Trophoblast cell (in vitro differentiated cells and primary cell): ENCODE measurements around the gene ADAMTS12. TPM values are rescaled to one million over a fixed set of nuclear protein-coding genes. Genes with fewer than 3 reads are reported as not detected.

Experiments used
- DNase-seq, 2 donors: peaks; one replicate each; pipeline ENCODE4 v3.0.0-alpha.2; 2016
- H2AFZ ChIP-seq: 2 replicates; pipeline ENCODE4 v1.6.1; 2013; ENCODE audit warnings: low read length, moderate library complexity, mild to moderate bottlenecking; ENCODE audit not compliant: insufficient read depth, poor library complexity
- H2AK5ac ChIP-seq: 2 replicates; pipeline ENCODE4 v1.6.1; 2013; ENCODE audit warnings: mild to moderate bottlenecking, low read length
- H2BK120ac ChIP-seq: 2 replicates; pipeline ENCODE4 v1.6.1; 2013; ENCODE audit warnings: low read length, mild to moderate bottlenecking, moderate library complexity; ENCODE audit not compliant: insufficient read depth, poor library complexity
- H2BK12ac ChIP-seq: 2 replicates; pipeline ENCODE4 v1.6.1; 2013; ENCODE audit warnings: mild to moderate bottlenecking, low read length, moderate library complexity
- H2BK5ac ChIP-seq: 2 replicates; pipeline ENCODE4 v1.6.1; 2013; ENCODE audit warnings: low read length, low read depth, moderate library complexity, mild to moderate bottlenecking; ENCODE audit not compliant: poor library complexity
- H3K14ac ChIP-seq: 2 replicates; pipeline ENCODE4 v1.6.1; 2013; ENCODE audit warnings: mild to moderate bottlenecking, low read length
- H3K18ac ChIP-seq: 2 replicates; pipeline ENCODE4 v1.6.1; 2013; ENCODE audit warnings: mild to moderate bottlenecking, low read length
- H3K23ac ChIP-seq: 2 replicates; pipeline ENCODE4 v1.6.1; 2013; ENCODE audit warnings: low read length
- H3K27ac ChIP-seq: 2 replicates; pipeline ENCODE4 v1.5.1; 2013; ENCODE audit warnings: low read depth, mild to moderate bottlenecking, inconsistent platforms, low read length, moderate library complexity
- H3K27me3 ChIP-seq: 2 replicates; pipeline ENCODE4 v1.6.1; 2013; ENCODE audit warnings: inconsistent platforms, mild to moderate bottlenecking, low read length, moderate library complexity; ENCODE audit not compliant: insufficient read depth
- H3K36me3 ChIP-seq, 2 experiments: 1 replicate in 1 of 2; 2 replicates in 1 of 2; pipeline ENCODE4 v1.6.1; 2013; ENCODE audit warnings: low read length in 2 of 2, mild to moderate bottlenecking in 2 of 2, moderate library complexity in 1 of 2; ENCODE audit not compliant: insufficient read depth in 2 of 2, control insufficient read depth in 1 of 2
- H3K4ac ChIP-seq: 2 replicates; pipeline ENCODE4 v1.6.1; 2013; ENCODE audit warnings: low read depth, mild to moderate bottlenecking, low read length, moderate library complexity
- H3K4me1 ChIP-seq, 2 experiments: 1 replicate in 1 of 2; 2 replicates in 1 of 2; pipeline ENCODE4 v1.6.1; 2013; ENCODE audit warnings: low read length in 2 of 2, mild to moderate bottlenecking in 2 of 2, moderate library complexity in 1 of 2; ENCODE audit not compliant: insufficient read depth in 2 of 2, control insufficient read depth in 1 of 2
- H3K4me2 ChIP-seq: 2 replicates; pipeline ENCODE4 v1.6.1; 2013; ENCODE audit warnings: inconsistent platforms, mild to moderate bottlenecking, low read length, moderate library complexity
- H3K4me3 ChIP-seq: 2 replicates; pipeline ENCODE4 v1.5.1; 2013; ENCODE audit warnings: mild to moderate bottlenecking, low read depth, low read length, inconsistent platforms
- H3K79me1 ChIP-seq: one replicate; pipeline ENCODE4 v1.6.1; 2013; ENCODE audit warnings: low read length
- H3K79me2 ChIP-seq: 2 replicates; pipeline ENCODE4 v1.6.1; 2013; ENCODE audit warnings: low read length, mild to moderate bottlenecking; ENCODE audit not compliant: control insufficient read depth, insufficient read depth, poor library complexity
- H3K9ac ChIP-seq: 2 replicates; pipeline ENCODE4 v1.6.1; 2013; ENCODE audit warnings: mild to moderate bottlenecking, low read length
- H3K9me3 ChIP-seq: 2 replicates; pipeline ENCODE4 v1.6.1; 2013; ENCODE audit warnings: low read depth, mild to moderate bottlenecking, control low read depth, inconsistent platforms, low read length; ENCODE audit not compliant: insufficient read depth
- H4K12ac ChIP-seq: 2 replicates; pipeline ENCODE4 v1.6.1; 2013; ENCODE audit warnings: low read depth, mild to moderate bottlenecking, low read length, moderate library complexity
- H4K8ac ChIP-seq: 2 replicates; pipeline ENCODE4 v1.6.1; 2013; ENCODE audit warnings: low read depth, mild to moderate bottlenecking, low read length, moderate library complexity
- H4K91ac ChIP-seq: one replicate; pipeline ENCODE4 v1.6.1; 2013; ENCODE audit warnings: low read depth, mild to moderate bottlenecking, low read length, moderate library complexity
- WGBS: extraction: QIAGEN DNeasy Blood & Tissue Kit; methylation state at CpG from one replicate; pipeline ENCODE4 v1.1.7; 2013; ENCODE audit warnings: missing lambda C conversion rate; ENCODE audit not compliant: insufficient read length, insufficient coverage; ENCODE audit errors: extremely low coverage; 5-methylcytosine and 5-hydroxymethylcytosine counted together
- polyA plus RNA-seq: library from polyadenylated mRNA; stranded (reverse); fragments of 200-250 nt; gene quantifications from 2 replicates; pipeline ENCODE4 v1.2.3, GENCODE V29; 2013

ADAMTS12 gene
- polyA plus RNA-seq: 4.7 and 4.8 TPM in 2 replicates

- Histone ChIP-seq H3K9me3 (no peaks in the 10 kb centered on the region), H2BK12ac (peak within 1 kb of the TSS; percentile 18), H2BK5ac (peak within 1 kb of the TSS; percentile 66), H3K79me1 (peaks cover 6% of the 10 kb centered on the region), H3K79me2 (no peaks in the 10 kb centered on the region), H3K18ac (no peak within 1 kb of the TSS), H2AK5ac (no peak within 1 kb of the TSS), H3K4me3 (peak within 1 kb of the TSS; percentile 65), H4K91ac (peak within 1 kb of the TSS; percentile 63), H4K12ac (peak within 1 kb of the TSS; percentile 22), H3K4ac (no peak within 1 kb of the TSS), H2AFZ (peak within 1 kb of the TSS; percentile 75), H3K9ac (peak within 1 kb of the TSS; percentile 30), H3K23ac (no peak within 1 kb of the TSS), H3K36me3 (no peaks in the 10 kb centered on the region), H4K8ac (peak within 1 kb of the TSS; percentile 22), H3K4me2 (peak within 1 kb of the TSS; percentile 71), H3K27ac (peak within 1 kb of the TSS; percentile 64), H2BK120ac (peak within 1 kb of the TSS; percentile 15), H3K14ac (peak within 1 kb of the TSS; percentile 36), H3K4me1 (peaks cover 6 to 13% of the 10 kb centered on the region in 2 experiments), H3K27me3 (no peaks in the 10 kb centered on the region)
- WGBS: no CpG with 5 or more reads among the region's 45 CpGs
- no peak for DNase-seq
Observed at GRCh38 chr5:33891788-33892619, at the start of gene ADAMTS12. Gene ADAMTS12, minus strand, starts transcription at chr5:33891990. Its CDS starts 134 bp downstream, at chr5:33891856.

- Histone ChIP-seq H3K27me3 (no peaks in the 10 kb centered on the region), H2AFZ (no peak overlapping the region), H3K4me1 (peaks cover 3% of the 10 kb centered on the region in 2 experiments), H3K27ac (no peak overlapping the region), H3K14ac (no peak overlapping the region), H3K79me1 (no peaks in the 10 kb centered on the region), H3K4ac (no peak overlapping the region), H3K9me3 (peaks cover 5% of the 10 kb centered on the region), H2BK12ac (no peak overlapping the region), H4K12ac (no peak overlapping the region), H3K9ac (no peak overlapping the region), H4K91ac (no peak overlapping the region), H2AK5ac (no peak overlapping the region), H2BK5ac (no peak overlapping the region), H3K18ac (no peak overlapping the region), H4K8ac (no peak overlapping the region), H3K4me3 (no peak overlapping the region), H2BK120ac (no peak overlapping the region), H3K79me2 (no peaks in the 10 kb centered on the region), H3K36me3 (no peaks in the 10 kb centered on the region), H3K4me2 (no peak overlapping the region), H3K23ac (no peak overlapping the region)
- no peak for DNase-seq
- no CpG with 5 or more reads among the region's 5 CpGs for WGBS
Observed at GRCh38 chr5:33941090-33941489, 49.3 kb upstream of the ADAMTS12 start.

- Histone ChIP-seq H3K79me1 (no peaks in the 10 kb centered on the region), H3K79me2 (no peaks in the 10 kb centered on the region), H3K36me3 (no peaks in the 10 kb centered on the region), H3K4ac (no peak overlapping the region), H2BK12ac (no peak overlapping the region), H4K8ac (no peak overlapping the region), H2AK5ac (no peak overlapping the region), H3K14ac (no peak overlapping the region), H3K27ac (no peak overlapping the region), H3K23ac (no peak overlapping the region), H4K91ac (no peak overlapping the region), H2AFZ (no peak overlapping the region), H3K9ac (no peak overlapping the region), H3K9me3 (peaks cover 5% of the 10 kb centered on the region), H3K27me3 (no peaks in the 10 kb centered on the region), H3K4me1 (peaks cover 4% of the 10 kb centered on the region in 2 experiments), H3K4me2 (no peak overlapping the region), H2BK120ac (no peak overlapping the region), H3K4me3 (no peak overlapping the region), H3K18ac (no peak overlapping the region), H4K12ac (no peak overlapping the region), H2BK5ac (no peak overlapping the region)
- no CpG with 5 or more reads among the region's 8 CpGs for WGBS
- DNase-seq: no peak
Observed at GRCh38 chr5:33939556-33940262, 47.9 kb upstream of the ADAMTS12 start.

- no peaks in the 10 kb centered on the region for H3K79me2 ChIP-seq
- no peak overlapping the region for H2AK5ac ChIP-seq
- H2AFZ ChIP-seq: no peak overlapping the region
- no peak overlapping the region for H3K4ac ChIP-seq
- no peak overlapping the region for H3K9ac ChIP-seq
- no peak for DNase-seq
- no peak overlapping the region for H2BK120ac ChIP-seq
- no peaks in the 10 kb centered on the region for H3K27me3 ChIP-seq
- no peak overlapping the region for H4K8ac ChIP-seq
- H3K4me1 ChIP-seq: peaks cover 4% of the 10 kb centered on the region in 2 experiments
- no peak overlapping the region for H3K4me2 ChIP-seq
- H3K18ac ChIP-seq: no peak overlapping the region
- no peak overlapping the region for H4K12ac ChIP-seq
- no peaks in the 10 kb centered on the region for H3K36me3 ChIP-seq
- WGBS: no CpG with 5 or more reads among the region's 15 CpGs
- no peaks in the 10 kb centered on the region for H3K79me1 ChIP-seq
- H3K14ac ChIP-seq: no peak overlapping the region
- H4K91ac ChIP-seq: no peak overlapping the region
- H3K27ac ChIP-seq: no peak overlapping the region
- H2BK5ac ChIP-seq: no peak overlapping the region
- H3K9me3 ChIP-seq: peaks cover 3% of the 10 kb centered on the region
- H2BK12ac ChIP-seq: no peak overlapping the region
- H3K23ac ChIP-seq: no peak overlapping the region
- H3K4me3 ChIP-seq: no peak overlapping the region
Observed at GRCh38 chr5:33938881-33939280, 47.1 kb upstream of the ADAMTS12 start.
